PFSK-1 (cell line): Measurements from ENCODE around the gene PTGFR.

Experiments
- FOXP2 ChIP-seq: optimal IDR thresholded peaks from 2 replicates; pipeline ENCODE3; 2011; ENCODE audit warnings: borderline replicate concordance, control low read depth, inconsistent platforms; ENCODE audit not compliant: insufficient read depth; ENCODE audit errors: extremely low read length, extremely low read depth
- POLR2AphosphoS5 ChIP-seq: IDR thresholded peaks from 2 replicates; pipeline ENCODE4 v1.6.1; 2012; ENCODE audit warnings: low read depth, mild to moderate bottlenecking, control low read depth, low read length, moderate library complexity
- REST ChIP-seq, 2 experiments: IDR thresholded peaks; 2 replicates each; pipeline versions ENCODE4 v1.6.1 to v1.8.0; 2011 to 2012; ENCODE audit warnings: low read depth in 2 of 2, low read length in 2 of 2, control low read depth in 1 of 2, inconsistent platforms in 1 of 2, mild to moderate bottlenecking in 1 of 2, moderate library complexity in 1 of 2; ENCODE audit not compliant: insufficient read depth in 1 of 2
- SIN3A ChIP-seq: IDR thresholded peaks from 2 replicates; pipeline ENCODE4 v1.6.1; 2012; ENCODE audit warnings: mild to moderate bottlenecking, low read length, moderate library complexity, borderline replicate concordance; ENCODE audit not compliant: insufficient read depth
- TAF1 ChIP-seq: IDR thresholded peaks from 2 replicates; pipeline ENCODE4 v1.6.1; 2012; ENCODE audit warnings: low read length, control low read depth, borderline replicate concordance; ENCODE audit not compliant: insufficient read depth

Gene PTGFR

GRCh38 chr1:78511334-78511733 lies 20.6 kb downstream of the PTGFR start:
- TF ChIP-seq FOXP2, result no peak
- TF ChIP-seq POLR2AphosphoS5, result no peak
- TF ChIP-seq SIN3A, result no peak
- no peak for TF ChIP-seq REST (IDR thresholded peaks at IDR 0.05; ENCODE audit: insufficient read depth in 1 of 2, low read depth in 2 of 2, low read length in 2 of 2)
- no peak for TF ChIP-seq TAF1

DNA sequence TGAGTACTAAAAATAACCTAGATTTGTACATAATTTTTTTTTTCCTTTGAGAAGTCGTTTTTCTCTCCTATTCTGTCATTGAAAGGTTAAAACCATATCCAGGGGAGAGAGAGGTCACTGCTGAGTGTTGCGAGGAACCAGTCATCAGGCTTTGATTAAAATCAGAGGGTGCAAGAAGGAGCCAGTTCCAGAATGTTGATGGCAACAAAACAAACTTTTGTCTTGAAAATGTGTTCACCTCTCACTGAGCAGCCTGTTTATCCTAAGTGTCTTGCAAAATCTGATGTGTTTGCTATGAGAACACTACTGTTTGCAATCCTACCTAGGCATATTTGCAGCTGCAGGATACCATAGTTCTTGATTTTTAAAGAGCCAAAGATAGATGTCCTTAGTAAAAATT lies 25.9 kb downstream of the PTGFR start:
- TF ChIP-seq SIN3A (no peak), TAF1 (no peak), POLR2AphosphoS5 (no peak), FOXP2 (no peak), REST (IDR thresholded peaks at IDR 0.05; ENCODE audit: insufficient read depth in 1 of 2, low read depth in 2 of 2, low read length in 2 of 2) (no peak)

DNA sequence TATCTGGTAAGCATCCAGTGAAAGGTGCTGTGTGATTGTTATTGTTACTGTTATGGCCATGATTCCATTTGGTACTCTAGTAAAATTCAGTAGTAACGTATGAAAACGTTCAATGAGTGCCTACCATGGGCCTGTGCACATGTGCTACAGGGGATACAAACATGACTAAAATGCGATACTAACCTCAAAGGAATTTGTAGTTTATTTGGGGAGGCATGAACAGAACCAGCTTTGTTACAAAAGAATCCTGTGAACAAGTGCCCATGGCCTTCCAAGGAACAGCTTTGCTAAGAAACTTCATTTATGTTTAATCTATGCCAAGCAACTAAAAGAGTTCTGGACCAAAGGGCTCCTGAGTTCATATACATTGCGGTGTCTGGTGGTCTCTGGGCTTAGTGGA lies 28.7 kb downstream of the PTGFR start:
- TF ChIP-seq REST (IDR thresholded peaks at IDR 0.05; ENCODE audit: insufficient read depth in 1 of 2, low read depth in 2 of 2, low read length in 2 of 2) (no peak), POLR2AphosphoS5 (no peak), TAF1 (no peak), SIN3A (no peak), FOXP2 (no peak)

GRCh38 chr1:78520216-78520615 lies 29.4 kb downstream of the PTGFR start:
- TF ChIP-seq FOXP2, result no peak
- no peak for TF ChIP-seq POLR2AphosphoS5
- no peak for TF ChIP-seq SIN3A

GRCh38 chr1:78520843-78521242 lies 30.1 kb downstream of the PTGFR start:
- TF ChIP-seq FOXP2, result no peak
- no peak for TF ChIP-seq POLR2AphosphoS5
- no peak for TF ChIP-seq TAF1
- TF ChIP-seq SIN3A, result no peak
- no peak for TF ChIP-seq REST (IDR thresholded peaks at IDR 0.05; ENCODE audit: insufficient read depth in 1 of 2, low read depth in 2 of 2, low read length in 2 of 2)
